OCI-LY7 (cell line): Measurements from ENCODE around the gene RNF19B. TPM values are rescaled to one million over a fixed set of nuclear protein-coding genes. Genes with fewer than 3 reads are reported as not detected.

Experiments
- BruUV-seq: library from RNA; stranded (reverse); fragments of 400-500 nt; replicated peaks from 2 replicates; lab custom pipeline; 2021; lab: Mats Ljungman, UMichigan
- CTCF ChIA-PET: fragments of 300-600 bp; sonication (Branson Sonifier 250); formaldehyde crosslinking; loops from one replicate; lab custom pipeline; 2022; ENCODE audit warnings: antibody characterized with exemption; ENCODE audit not compliant: unreplicated experiment; lab: Charles Lee
- POLR2A ChIA-PET: fragments of 300-600 bp; sonication (Branson Sonifier 250); formaldehyde crosslinking; loops from one replicate; lab custom pipeline; 2022; ENCODE audit warnings: antibody characterized with exemption; lab: Charles Lee
- DNase-seq: peaks from one replicate; pipeline ENCODE4 v3.0.0-alpha.2; 2015; ENCODE audit warnings: low spot score
- H2AFZ ChIP-seq: fragments of 200-600 bp; sonication (generic), shearing (Covaris generic); 2 replicates; pipeline ENCODE4 v1.6.1; 2014; ENCODE audit warnings: mild to moderate bottlenecking, antibody characterized with exemption, low read length, moderate library complexity
- H3K27ac ChIP-seq: fragments of 200-600 bp; sonication (generic); 2 replicates; pipeline ENCODE4 v1.5.1; 2014; ENCODE audit warnings: mixed run types, low read depth, mild to moderate bottlenecking, moderate library complexity, low read length, inconsistent platforms; ENCODE audit not compliant: poor library complexity, severe bottlenecking
- H3K36me3 ChIP-seq: fragments of 200-600 bp; sonication (generic); 2 replicates; pipeline ENCODE4 v1.6.1; 2014; ENCODE audit warnings: mild to moderate bottlenecking, antibody characterized with exemption, low read length, moderate library complexity, mixed read lengths; ENCODE audit not compliant: insufficient read depth
- H3K4me1 ChIP-seq: fragments of 200-600 bp; sonication (generic); 2 replicates; pipeline ENCODE4 v1.5.1; 2014; ENCODE audit warnings: mild to moderate bottlenecking, low read length; ENCODE audit not compliant: insufficient read depth, poor library complexity, severe bottlenecking
- H3K4me2 ChIP-seq: fragments of 200-600 bp; sonication (generic); 2 replicates; pipeline ENCODE4 v1.6.1; 2014; ENCODE audit warnings: mild to moderate bottlenecking, low read length
- H3K4me3 ChIP-seq: fragments of 200-600 bp; sonication (generic); 2 replicates; pipeline ENCODE4 v1.5.1; 2014; ENCODE audit warnings: mild to moderate bottlenecking, low read depth, low read length; ENCODE audit not compliant: poor library complexity, severe bottlenecking
- H3K79me2 ChIP-seq: fragments of 200-600 bp; sonication (generic); 2 replicates; pipeline ENCODE4 v1.6.1; 2016; ENCODE audit warnings: low read depth, mild to moderate bottlenecking, low read length, moderate library complexity, mixed read lengths; ENCODE audit not compliant: insufficient read depth
- H3K9me2 ChIP-seq: fragments of 200-600 bp; sonication (generic); 2 replicates; pipeline ENCODE4 v1.6.1; 2016; ENCODE audit warnings: mild to moderate bottlenecking, low read length, mixed read lengths; ENCODE audit not compliant: insufficient read depth
- H3K9me3 ChIP-seq: fragments of 200-600 bp; sonication (generic); 2 replicates; pipeline ENCODE4 v1.6.1; 2014; ENCODE audit warnings: mild to moderate bottlenecking, mixed run types, low read length, mixed read lengths
- H4K20me1 ChIP-seq: fragments of 200-600 bp; sonication (generic); 2 replicates; pipeline ENCODE4 v1.6.1; 2014; ENCODE audit warnings: mild to moderate bottlenecking, antibody characterized with exemption, low read length, moderate library complexity, mixed read lengths; ENCODE audit not compliant: insufficient read depth
- EZH2phosphoT487 ChIP-seq: fragments of 200-600 bp; sonication (generic); IDR thresholded peaks from 2 replicates; pipeline ENCODE4 v1.6.1; 2018; ENCODE audit warnings: low read depth, borderline replicate concordance, mild to moderate bottlenecking, mixed run types, antibody characterized with exemption, low read length, moderate library complexity, mixed read lengths
- intact Hi-C: fragments of 100-400 bp; cut with micrococcal nuclease; formaldehyde crosslinking; loops from one replicate; pipeline ENCODE4 v1.10.0; 2022; ENCODE audit not compliant: unreplicated experiment
- total RNA-seq, 2 experiments: library from RNA; depleted of rRNA in 1 of 2; stranded (reverse); fragments of >200 nt in 1 of 2; shearing (Covaris generic) in 1 of 2; gene quantifications; 2 replicates each; pipeline ENCODE4 v1.2.3, GENCODE V29; 2014 to 2022
- TF ChIP-seq, protein P1 (sequence below): fragments of 200-600 bp; sonication (generic); conservative IDR thresholded peaks from 2 replicates; pipeline ENCODE4 v1.5.1; 2014; ENCODE audit warnings: mild to moderate bottlenecking, antibody characterized with exemption, low read length, moderate library complexity, mixed read lengths

RNF19B gene
- total RNA-seq, 2 experiments from 2014 or later, result 23.0 to 36.8 TPM

DNA sequence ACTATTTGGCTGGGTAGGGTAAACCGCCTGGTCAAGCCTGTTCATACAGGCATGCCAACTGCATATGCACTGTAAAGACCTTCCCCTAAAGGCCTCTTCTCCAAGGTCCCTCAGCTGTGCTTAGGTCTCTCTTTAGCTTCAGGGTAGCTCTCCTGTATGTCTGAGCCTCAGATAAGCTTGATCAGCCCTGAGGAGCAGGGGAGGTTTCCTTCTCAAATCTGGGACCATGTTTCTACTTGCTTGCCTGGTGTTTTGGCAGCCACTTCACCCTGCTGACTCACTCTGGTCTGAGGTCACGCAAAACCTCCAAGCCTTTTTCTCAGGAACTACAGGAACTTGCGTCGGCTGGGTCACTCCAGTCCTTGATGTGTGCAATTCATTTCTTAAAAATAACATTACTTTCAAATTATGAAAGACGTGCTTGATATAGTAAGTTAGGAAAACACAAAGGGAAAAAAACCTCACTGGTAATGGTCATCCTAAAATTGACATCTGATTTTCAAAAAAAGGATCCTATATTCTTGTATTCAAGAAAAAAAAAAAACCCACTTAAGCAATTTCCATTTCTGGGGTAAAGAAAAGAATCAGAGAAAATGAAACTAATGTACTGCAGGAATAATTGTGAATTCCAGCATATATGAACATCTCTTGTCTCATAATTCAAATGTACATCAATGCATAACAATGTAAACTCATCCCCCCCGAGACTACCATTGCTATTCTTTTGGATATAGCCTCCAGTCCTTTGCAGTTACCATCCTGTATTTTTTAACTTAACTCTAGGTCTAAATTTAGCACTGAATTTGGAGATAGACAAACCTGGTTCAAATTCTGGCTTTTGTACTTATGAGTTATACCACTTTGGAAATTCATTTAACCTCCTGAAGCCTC, 24.8 kb upstream of the RNF19B start:
- Histone ChIP-seq H3K4me1 (peaks cover 28% of the 10 kb centered on the region), H3K4me3 (no peak overlapping the region), H2AFZ (no peak overlapping the region), H3K9me2 (no peaks in the 10 kb centered on the region), H3K36me3 (no peaks in the 10 kb centered on the region), H3K79me2 (no peaks in the 10 kb centered on the region), H3K27ac (no peak overlapping the region), H4K20me1 (no peaks in the 10 kb centered on the region), H3K9me3 (no peaks in the 10 kb centered on the region), H3K4me2 (no peak overlapping the region)
- no TSS peak for BruUV-seq
- ChIA-PET CTCF (interaction anchor here (0.7 kb wide), 1 partner anchor 25 kb away, joined by 3 read pairs; no protein-coding TSS in a partner anchor), POLR2A (interaction anchor here (1.7 kb wide), 1 partner anchor 8 kb away, joined by 9 read pairs; no protein-coding TSS in a partner anchor)
- intact Hi-C loops, result loop anchor here (5.0 kb wide), 1 partner anchor 37 kb away; no protein-coding TSS in a partner anchor
- no peak for TF ChIP-seq EZH2phosphoT487
- TF ChIP-seq, protein P1, sequence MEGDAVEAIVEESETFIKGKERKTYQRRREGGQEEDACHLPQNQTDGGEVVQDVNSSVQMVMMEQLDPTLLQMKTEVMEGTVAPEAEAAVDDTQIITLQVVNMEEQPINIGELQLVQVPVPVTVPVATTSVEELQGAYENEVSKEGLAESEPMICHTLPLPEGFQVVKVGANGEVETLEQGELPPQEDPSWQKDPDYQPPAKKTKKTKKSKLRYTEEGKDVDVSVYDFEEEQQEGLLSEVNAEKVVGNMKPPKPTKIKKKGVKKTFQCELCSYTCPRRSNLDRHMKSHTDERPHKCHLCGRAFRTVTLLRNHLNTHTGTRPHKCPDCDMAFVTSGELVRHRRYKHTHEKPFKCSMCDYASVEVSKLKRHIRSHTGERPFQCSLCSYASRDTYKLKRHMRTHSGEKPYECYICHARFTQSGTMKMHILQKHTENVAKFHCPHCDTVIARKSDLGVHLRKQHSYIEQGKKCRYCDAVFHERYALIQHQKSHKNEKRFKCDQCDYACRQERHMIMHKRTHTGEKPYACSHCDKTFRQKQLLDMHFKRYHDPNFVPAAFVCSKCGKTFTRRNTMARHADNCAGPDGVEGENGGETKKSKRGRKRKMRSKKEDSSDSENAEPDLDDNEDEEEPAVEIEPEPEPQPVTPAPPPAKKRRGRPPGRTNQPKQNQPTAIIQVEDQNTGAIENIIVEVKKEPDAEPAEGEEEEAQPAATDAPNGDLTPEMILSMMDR, result no peak
- DNase-seq, result no peak

DNA sequence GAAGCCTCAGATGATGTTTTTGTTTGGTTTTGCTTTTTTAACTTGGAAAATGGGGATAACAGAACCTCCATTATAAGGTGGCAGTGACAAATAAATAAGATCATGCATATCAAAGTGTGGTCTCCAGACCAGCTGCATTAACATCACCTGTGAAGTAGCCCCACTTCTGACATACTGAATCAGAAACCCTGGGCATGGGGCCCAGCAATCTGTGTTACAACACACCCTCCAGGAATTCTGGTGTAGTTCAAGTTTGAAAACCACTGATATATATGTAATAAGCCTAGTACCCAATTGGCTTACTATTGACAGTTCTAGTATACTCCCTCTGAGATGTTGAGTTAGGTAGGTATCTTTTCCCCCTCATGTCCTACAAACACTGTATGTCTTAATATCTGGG, 24.1 kb upstream of the RNF19B start:
- TF ChIP-seq, protein P1, result no peak
- TF ChIP-seq EZH2phosphoT487, result no peak
- CTCF ChIA-PET, result interaction anchor here (0.7 kb wide), 1 partner anchor 26 kb away, joined by 3 read pairs; no protein-coding TSS in a partner anchor
- intact Hi-C loops, result no loop called here
- Histone ChIP-seq H3K9me2 (no peaks in the 10 kb centered on the region), H2AFZ (no peak overlapping the region), H4K20me1 (no peaks in the 10 kb centered on the region), H3K36me3 (no peaks in the 10 kb centered on the region), H3K4me2 (no peak overlapping the region), H3K4me3 (no peak overlapping the region), H3K4me1 (peaks cover 28% of the 10 kb centered on the region), H3K27ac (no peak overlapping the region), H3K9me3 (no peaks in the 10 kb centered on the region), H3K79me2 (no peaks in the 10 kb centered on the region)
- no peak for DNase-seq
- POLR2A ChIA-PET, result no interaction called here
- BruUV-seq, result no TSS peak
